HL-60 (cell line): ENCODE results near the gene THYN1.

Experiments used
- DNase-seq, 2 experiments: peaks; one replicate each; pipeline ENCODE4 v3.0.0-alpha.2; 2010 to 2020; ENCODE audit warnings: low read depth in 1 of 2, low spot score in 1 of 2
- H3K27ac ChIP-seq: fragments of 250-450 bp; sonication (Bioruptor Pico); replicated peaks from 2 replicates; pipeline ENCODE4 v1.5.1; 2020; ENCODE audit warnings: mild to moderate bottlenecking, moderate library complexity
- H3K27me3 ChIP-seq: fragments of 250-450 bp; sonication (Bioruptor Pico); 2 replicates; pipeline ENCODE4 v1.5.1; 2021; ENCODE audit warnings: mild to moderate bottlenecking, moderate library complexity; ENCODE audit not compliant: insufficient read depth, poor library complexity, severe bottlenecking
- H3K4me3 ChIP-seq: replicated peaks from 2 replicates; pipeline ENCODE4 v1.5.1; 2011; ENCODE audit warnings: mild to moderate bottlenecking, control low read depth, low read length; ENCODE audit not compliant: insufficient read depth
- GABPA ChIP-seq: IDR thresholded peaks from 2 replicates; pipeline ENCODE4 v1.6.1; 2012; ENCODE audit warnings: low read depth
- POLR2AphosphoS5 ChIP-seq: IDR thresholded peaks from 2 replicates; pipeline ENCODE4 v1.6.1; 2012; ENCODE audit warnings: low read depth
- SPI1 ChIP-seq: IDR thresholded peaks from 2 replicates; pipeline ENCODE4 v1.6.1; 2012; ENCODE audit warnings: low read depth, mild to moderate bottlenecking, borderline replicate concordance
- TF ChIP-seq, protein P1 (sequence below): IDR thresholded peaks from one replicate; pipeline ENCODE4 v1.5.1; 2011; ENCODE audit warnings: low read length, control low read depth, inconsistent platforms; ENCODE audit not compliant: insufficient read depth
- TF ChIP-seq, protein P2 (sequence below): IDR thresholded peaks from 2 replicates; pipeline ENCODE4 v1.6.1; 2012; ENCODE audit warnings: low read depth; ENCODE audit not compliant: insufficient replicate concordance

The THYN1 gene

DNA sequence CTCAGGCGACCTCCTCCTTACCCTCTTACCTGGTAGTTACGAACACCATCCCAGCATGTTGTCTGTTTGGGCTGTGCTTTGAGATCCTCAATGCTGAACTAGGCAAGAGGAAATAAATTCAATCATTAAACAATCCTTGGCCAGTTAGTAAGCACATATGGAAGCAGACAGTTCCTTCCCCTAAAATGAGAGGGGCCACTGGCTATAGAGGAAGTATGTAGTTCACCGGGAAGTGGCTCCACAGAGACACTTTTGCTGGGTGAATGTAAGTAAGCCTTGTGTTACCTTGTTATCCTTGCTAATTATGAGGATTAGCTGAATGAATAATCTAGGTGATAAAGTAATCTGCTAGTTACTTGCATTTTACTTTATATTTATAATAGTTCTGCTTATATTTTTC is 2.9 kb downstream of the THYN1 start:
- TF ChIP-seq, protein P1, sequence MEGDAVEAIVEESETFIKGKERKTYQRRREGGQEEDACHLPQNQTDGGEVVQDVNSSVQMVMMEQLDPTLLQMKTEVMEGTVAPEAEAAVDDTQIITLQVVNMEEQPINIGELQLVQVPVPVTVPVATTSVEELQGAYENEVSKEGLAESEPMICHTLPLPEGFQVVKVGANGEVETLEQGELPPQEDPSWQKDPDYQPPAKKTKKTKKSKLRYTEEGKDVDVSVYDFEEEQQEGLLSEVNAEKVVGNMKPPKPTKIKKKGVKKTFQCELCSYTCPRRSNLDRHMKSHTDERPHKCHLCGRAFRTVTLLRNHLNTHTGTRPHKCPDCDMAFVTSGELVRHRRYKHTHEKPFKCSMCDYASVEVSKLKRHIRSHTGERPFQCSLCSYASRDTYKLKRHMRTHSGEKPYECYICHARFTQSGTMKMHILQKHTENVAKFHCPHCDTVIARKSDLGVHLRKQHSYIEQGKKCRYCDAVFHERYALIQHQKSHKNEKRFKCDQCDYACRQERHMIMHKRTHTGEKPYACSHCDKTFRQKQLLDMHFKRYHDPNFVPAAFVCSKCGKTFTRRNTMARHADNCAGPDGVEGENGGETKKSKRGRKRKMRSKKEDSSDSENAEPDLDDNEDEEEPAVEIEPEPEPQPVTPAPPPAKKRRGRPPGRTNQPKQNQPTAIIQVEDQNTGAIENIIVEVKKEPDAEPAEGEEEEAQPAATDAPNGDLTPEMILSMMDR: no peak
- peak; percentile 44; the same call in 1 of the 2 replicates for TF ChIP-seq SPI1
- Histone ChIP-seq H3K27ac (peak overlapping the region; percentile 68), H3K27me3 (no peaks in the 10 kb centered on the region), H3K4me3 (no peak overlapping the region)
- peak in 1 of 2 experiments; percentile 53 for DNase-seq

DNA sequence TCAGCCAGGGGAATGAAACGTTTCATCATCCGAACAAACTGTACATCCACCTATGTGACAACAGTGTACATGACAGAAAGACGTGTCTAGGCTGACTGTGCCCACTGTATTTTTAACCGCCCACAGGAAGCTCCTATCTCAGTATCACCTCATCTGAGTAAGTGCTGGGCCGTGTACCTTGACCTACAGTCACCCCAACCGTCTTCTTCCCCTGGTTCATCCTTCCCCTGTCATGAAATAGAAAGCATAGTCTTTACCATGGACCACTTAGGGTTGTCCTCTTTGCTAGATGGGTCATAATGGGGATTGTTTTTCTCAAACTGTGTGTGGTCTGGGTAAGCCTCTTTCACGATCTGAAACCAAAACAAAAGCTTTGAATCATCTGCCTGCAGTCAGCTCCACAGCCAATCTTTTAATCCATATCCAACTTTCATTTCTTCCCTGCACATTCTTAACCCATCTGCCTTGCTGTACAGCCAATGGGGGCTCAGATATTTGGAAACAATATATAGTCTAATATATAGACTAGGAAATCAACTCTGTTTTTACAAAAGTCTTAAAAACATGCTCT is 4.2 kb downstream of the THYN1 start:
- Histone ChIP-seq H3K27me3 (no peaks in the 10 kb centered on the region), H3K27ac (no peak overlapping the region), H3K4me3 (no peak overlapping the region)
- DNase-seq: no peak
- no peak for TF ChIP-seq SPI1
- TF ChIP-seq, protein P1: no peak
- no peak for TF ChIP-seq POLR2AphosphoS5
- TF ChIP-seq, protein P2, sequence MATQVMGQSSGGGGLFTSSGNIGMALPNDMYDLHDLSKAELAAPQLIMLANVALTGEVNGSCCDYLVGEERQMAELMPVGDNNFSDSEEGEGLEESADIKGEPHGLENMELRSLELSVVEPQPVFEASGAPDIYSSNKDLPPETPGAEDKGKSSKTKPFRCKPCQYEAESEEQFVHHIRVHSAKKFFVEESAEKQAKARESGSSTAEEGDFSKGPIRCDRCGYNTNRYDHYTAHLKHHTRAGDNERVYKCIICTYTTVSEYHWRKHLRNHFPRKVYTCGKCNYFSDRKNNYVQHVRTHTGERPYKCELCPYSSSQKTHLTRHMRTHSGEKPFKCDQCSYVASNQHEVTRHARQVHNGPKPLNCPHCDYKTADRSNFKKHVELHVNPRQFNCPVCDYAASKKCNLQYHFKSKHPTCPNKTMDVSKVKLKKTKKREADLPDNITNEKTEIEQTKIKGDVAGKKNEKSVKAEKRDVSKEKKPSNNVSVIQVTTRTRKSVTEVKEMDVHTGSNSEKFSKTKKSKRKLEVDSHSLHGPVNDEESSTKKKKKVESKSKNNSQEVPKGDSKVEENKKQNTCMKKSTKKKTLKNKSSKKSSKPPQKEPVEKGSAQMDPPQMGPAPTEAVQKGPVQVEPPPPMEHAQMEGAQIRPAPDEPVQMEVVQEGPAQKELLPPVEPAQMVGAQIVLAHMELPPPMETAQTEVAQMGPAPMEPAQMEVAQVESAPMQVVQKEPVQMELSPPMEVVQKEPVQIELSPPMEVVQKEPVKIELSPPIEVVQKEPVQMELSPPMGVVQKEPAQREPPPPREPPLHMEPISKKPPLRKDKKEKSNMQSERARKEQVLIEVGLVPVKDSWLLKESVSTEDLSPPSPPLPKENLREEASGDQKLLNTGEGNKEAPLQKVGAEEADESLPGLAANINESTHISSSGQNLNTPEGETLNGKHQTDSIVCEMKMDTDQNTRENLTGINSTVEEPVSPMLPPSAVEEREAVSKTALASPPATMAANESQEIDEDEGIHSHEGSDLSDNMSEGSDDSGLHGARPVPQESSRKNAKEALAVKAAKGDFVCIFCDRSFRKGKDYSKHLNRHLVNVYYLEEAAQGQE: no peak
- TF ChIP-seq GABPA: no peak

DNA sequence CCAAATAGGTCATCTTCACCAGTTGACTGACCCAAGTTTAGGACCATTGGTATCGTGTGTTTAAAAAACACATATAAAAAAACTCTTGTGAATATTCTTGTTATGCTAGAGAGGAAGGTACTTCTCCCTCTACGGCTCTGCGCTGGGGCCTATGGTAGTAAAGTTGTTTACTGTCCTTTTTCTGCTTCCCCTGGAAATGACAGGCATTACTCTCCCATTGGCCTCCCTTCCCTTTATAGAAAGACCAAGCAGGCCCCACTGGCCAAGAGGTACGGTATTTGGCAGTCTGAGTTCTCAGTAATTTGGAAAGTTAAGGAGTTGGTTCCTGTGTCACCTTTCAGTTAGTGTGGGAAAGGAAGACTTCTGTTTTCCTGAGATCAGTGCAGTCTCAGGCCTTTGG is 6.5 kb downstream of the THYN1 start:
- H3K27me3 ChIP-seq: no peaks in the 10 kb centered on the region
- TF ChIP-seq, protein P2: no peak
- no peak for TF ChIP-seq POLR2AphosphoS5
- TF ChIP-seq, protein P1: no peak
- no peak for TF ChIP-seq GABPA
- TF ChIP-seq SPI1: no peak
- no peak overlapping the region for H3K4me3 ChIP-seq
- no peak for DNase-seq
- H3K27ac ChIP-seq: no peak overlapping the region

DNA sequence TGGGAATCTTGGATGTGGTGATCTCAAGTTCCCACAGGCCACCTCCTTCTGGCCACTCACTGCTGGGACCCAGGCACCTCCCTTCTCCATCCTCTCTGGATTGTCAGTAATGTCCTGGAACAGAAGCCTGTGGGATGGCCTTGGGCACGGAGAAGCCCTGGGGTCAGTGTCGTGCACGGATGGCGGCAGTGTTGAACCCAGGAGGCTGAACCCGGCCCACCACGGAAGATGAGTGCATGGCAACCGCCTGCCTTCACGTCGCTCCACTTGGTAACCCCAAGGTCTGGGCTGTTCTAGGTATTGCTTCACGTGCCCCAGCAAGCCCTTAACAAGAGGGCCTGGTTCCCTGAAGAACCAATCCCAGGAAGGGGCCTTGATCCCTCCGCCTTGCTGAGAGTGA is 7.1 kb downstream of the THYN1 start:
- no peak overlapping the region for H3K4me3 ChIP-seq
- H3K27me3 ChIP-seq: no peaks in the 10 kb centered on the region
- H3K27ac ChIP-seq: no peak overlapping the region
- no peak for DNase-seq
- TF ChIP-seq SPI1: no peak
- no peak for TF ChIP-seq POLR2AphosphoS5
- no peak for TF ChIP-seq GABPA
- TF ChIP-seq, protein P1: no peak
- TF ChIP-seq, protein P2: no peak
